ENCODE data around the gene TEX51.

- no peak for TF ChIP-seq CTCF (IDR thresholded peaks at IDR 0.05; ENCODE audit: low read depth, low read length)
- no peak for TF ChIP-seq EZH2phosphoT487 (IDR thresholded peaks at IDR 0.05; ENCODE audit: low read depth)
Measured at GRCh38 chr2:126902152-126902835, 3.6 kb downstream of the TEX51 start.

Data from OCI-LY3 (cell line).